GM21528 (cell line): ENCODE data around the gene CDH4.

Experiments used
- ATAC-seq: cut with Tn5 transposase; IDR thresholded peaks from one replicate; pipeline ENCODE4 v1.9.1; 2021; ENCODE audit warnings: mild to moderate bottlenecking, moderate library complexity; ENCODE audit not compliant: unreplicated experiment, low FRiP score

CDH4 gene

GRCh38 chr20:61884571-61885389 is 632.7 kb downstream of the CDH4 start:
- ATAC-seq, result no peak

- no peak for ATAC-seq
Observed at GRCh38 chr20:61885759-61886715, 634.0 kb downstream of the CDH4 start.

- ATAC-seq, result no peak
Observed at GRCh38 chr20:61886721-61887595, 634.9 kb downstream of the CDH4 start.

- ATAC-seq, result no peak
Observed at GRCh38 chr20:61887596-61888093, 635.6 kb downstream of the CDH4 start.

GRCh38 chr20:61888101-61888865 is 636.2 kb downstream of the CDH4 start:
- ATAC-seq, result no peak

- ATAC-seq, result no peak
Observed at GRCh38 chr20:61889659-61890058, 637.6 kb downstream of the CDH4 start.

- ATAC-seq, result no peak
Observed at GRCh38 chr20:61890210-61890609, 638.1 kb downstream of the CDH4 start.

- ATAC-seq, result no peak
Observed at GRCh38 chr20:61891476-61891875, 639.4 kb downstream of the CDH4 start.

GRCh38 chr20:61891916-61892649 is 640.0 kb downstream of the CDH4 start:
- ATAC-seq, result no peak

- no peak for ATAC-seq
Observed at GRCh38 chr20:61895016-61895415, 643.0 kb downstream of the CDH4 start.

GRCh38 chr20:61895686-61896057 is 643.6 kb downstream of the CDH4 start:
- ATAC-seq, result no peak

GRCh38 chr20:61896058-61896961 is 644.2 kb downstream of the CDH4 start:
- no peak for ATAC-seq

- ATAC-seq, result no peak
Observed at GRCh38 chr20:61897401-61898295, 645.6 kb downstream of the CDH4 start.

GRCh38 chr20:61898405-61898804 is 646.3 kb downstream of the CDH4 start:
- no peak for ATAC-seq

- no peak for ATAC-seq
Observed at GRCh38 chr20:61900011-61900944, 648.2 kb downstream of the CDH4 start.

GRCh38 chr20:61900945-61901293 is 648.9 kb downstream of the CDH4 start:
- ATAC-seq, result no peak
